Tibial nerve (tissue), 3 donors: ENCODE data around the gene ARMC9.

ENCODE experiments used
- POLR2A ChIP-seq, 2 donors: fragments of 450-650 bp; IDR thresholded peaks; one replicate each; pipeline ENCODE4 v1.6.1; 2017; ENCODE audit warnings: antibody characterized with exemption in 2 of 2, mild to moderate bottlenecking in 2 of 2, moderate library complexity in 2 of 2
- TF ChIP-seq, protein P1 (sequence below), 5 experiments: fragments of 200-600 bp in 3 of 5; fragments of 450-650 bp in 2 of 5; sonication (generic) in 3 of 5; IDR thresholded peaks; one replicate each; pipeline ENCODE4 v1.5.1; 2016 to 2019; ENCODE audit warnings: antibody characterized with exemption in 5 of 5, mild to moderate bottlenecking in 3 of 5, moderate library complexity in 2 of 5

DNA sequence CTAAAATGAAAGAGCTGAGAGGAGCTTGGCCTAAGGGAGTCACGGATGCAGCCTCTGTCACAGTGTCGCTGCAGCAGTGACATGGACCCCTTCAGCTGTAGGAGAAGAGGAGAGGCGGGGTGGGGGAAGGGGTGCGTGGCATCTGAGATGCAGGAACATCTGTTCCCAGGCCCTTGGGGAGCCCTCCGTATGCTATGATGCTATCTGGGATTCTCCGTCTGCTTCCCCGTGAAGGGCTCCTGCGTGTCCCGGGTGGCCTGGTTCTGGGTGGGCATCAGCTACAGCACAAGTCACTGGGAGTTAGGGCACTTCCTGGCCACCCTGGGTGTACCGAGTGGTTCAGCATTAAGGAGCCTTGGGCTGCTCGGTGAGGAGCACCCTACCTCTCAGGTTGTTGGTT, 161.5 kb downstream of the ARMC9 start:
- TF ChIP-seq, protein P1, sequence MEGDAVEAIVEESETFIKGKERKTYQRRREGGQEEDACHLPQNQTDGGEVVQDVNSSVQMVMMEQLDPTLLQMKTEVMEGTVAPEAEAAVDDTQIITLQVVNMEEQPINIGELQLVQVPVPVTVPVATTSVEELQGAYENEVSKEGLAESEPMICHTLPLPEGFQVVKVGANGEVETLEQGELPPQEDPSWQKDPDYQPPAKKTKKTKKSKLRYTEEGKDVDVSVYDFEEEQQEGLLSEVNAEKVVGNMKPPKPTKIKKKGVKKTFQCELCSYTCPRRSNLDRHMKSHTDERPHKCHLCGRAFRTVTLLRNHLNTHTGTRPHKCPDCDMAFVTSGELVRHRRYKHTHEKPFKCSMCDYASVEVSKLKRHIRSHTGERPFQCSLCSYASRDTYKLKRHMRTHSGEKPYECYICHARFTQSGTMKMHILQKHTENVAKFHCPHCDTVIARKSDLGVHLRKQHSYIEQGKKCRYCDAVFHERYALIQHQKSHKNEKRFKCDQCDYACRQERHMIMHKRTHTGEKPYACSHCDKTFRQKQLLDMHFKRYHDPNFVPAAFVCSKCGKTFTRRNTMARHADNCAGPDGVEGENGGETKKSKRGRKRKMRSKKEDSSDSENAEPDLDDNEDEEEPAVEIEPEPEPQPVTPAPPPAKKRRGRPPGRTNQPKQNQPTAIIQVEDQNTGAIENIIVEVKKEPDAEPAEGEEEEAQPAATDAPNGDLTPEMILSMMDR (IDR thresholded peaks at IDR 0.05) = no peak
- no peak for TF ChIP-seq POLR2A (IDR thresholded peaks at IDR 0.05)
